ENCODE measurements around the gene RAB36. TPM values are rescaled to one million over a fixed set of nuclear protein-coding genes. Genes with fewer than 3 reads are reported as not detected.
A peak's percentile ranks its signal among the peaks of the same experiment; 100 is the strongest.

The RAB36 gene
- total and polyA plus RNA-seq, 9 of the 15 experiments (the other 6 are each of a cell fraction or from before 2014, with no cell fraction given): 0.04 to 0.50 (median 0.08) TPM; not detected in 3

DNA sequence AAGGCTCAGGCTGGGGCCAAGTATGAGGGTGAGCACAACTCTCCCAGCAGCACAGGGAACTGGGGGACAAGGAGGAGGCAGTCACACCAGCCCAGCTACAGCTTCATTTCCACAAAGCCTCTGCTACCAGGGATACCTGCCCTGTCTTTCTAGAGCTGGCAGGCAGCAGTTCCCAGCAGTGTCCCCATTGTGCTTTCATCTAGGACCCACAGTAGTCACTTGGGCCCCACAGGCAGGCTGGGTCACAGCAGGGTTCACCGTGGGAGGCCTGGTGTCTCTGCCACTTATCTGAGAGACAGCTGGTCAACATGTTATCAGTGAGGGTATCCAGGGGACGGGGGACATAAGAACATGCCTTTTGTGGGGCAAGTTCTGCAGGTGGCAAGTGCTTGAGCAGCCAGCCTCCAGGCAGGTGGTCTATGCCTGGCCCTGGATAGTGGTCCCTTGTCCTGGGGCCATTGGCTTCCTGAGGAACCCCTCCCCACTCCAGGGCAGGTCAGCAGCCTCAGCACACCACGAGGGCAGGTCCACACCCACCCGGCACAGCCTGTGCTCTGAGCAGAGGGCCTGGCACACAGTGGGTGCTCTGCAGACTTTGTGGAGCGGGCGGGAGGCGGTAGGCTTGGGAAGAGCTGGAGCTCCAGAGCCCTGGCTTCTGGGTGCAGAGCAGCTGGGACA, 45.0 kb upstream of the RAB36 start (continued):
- TF ChIP-seq CHCHD3 (CRISPR knock-in tag; IDR thresholded peaks at IDR 0.05): no peak
- TF ChIP-seq ZFP36 (IDR thresholded peaks at IDR 0.05; ENCODE audit: low read depth, low read length, partially characterized antibody): peak; percentile 12
- TF ChIP-seq RBFOX2 (IDR thresholded peaks at IDR 0.05; ENCODE audit: low read depth, low read length): no peak
- TF ChIP-seq, protein P1, sequence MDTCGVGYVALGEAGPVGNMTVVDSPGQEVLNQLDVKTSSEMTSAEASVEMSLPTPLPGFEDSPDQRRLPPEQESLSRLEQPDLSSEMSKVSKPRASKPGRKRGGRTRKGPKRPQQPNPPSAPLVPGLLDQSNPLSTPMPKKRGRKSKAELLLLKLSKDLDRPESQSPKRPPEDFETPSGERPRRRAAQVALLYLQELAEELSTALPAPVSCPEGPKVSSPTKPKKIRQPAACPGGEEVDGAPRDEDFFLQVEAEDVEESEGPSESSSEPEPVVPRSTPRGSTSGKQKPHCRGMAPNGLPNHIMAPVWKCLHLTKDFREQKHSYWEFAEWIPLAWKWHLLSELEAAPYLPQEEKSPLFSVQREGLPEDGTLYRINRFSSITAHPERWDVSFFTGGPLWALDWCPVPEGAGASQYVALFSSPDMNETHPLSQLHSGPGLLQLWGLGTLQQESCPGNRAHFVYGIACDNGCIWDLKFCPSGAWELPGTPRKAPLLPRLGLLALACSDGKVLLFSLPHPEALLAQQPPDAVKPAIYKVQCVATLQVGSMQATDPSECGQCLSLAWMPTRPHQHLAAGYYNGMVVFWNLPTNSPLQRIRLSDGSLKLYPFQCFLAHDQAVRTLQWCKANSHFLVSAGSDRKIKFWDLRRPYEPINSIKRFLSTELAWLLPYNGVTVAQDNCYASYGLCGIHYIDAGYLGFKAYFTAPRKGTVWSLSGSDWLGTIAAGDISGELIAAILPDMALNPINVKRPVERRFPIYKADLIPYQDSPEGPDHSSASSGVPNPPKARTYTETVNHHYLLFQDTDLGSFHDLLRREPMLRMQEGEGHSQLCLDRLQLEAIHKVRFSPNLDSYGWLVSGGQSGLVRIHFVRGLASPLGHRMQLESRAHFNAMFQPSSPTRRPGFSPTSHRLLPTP (IDR thresholded peaks at IDR 0.05; ENCODE audit: borderline replicate concordance, extremely low read depth, insufficient read length): no peak
- no peak for TF ChIP-seq HDAC2 (IDR thresholded peaks at IDR 0.05)
- TF ChIP-seq MYBL2 (IDR thresholded peaks at IDR 0.05; ENCODE audit: low read depth): no peak
- TF ChIP-seq MYBL2 (CRISPR knock-in tag; IDR thresholded peaks at IDR 0.05; ENCODE audit: borderline replicate concordance): no peak
- TF ChIP-seq IRF2 (CRISPR knock-in tag; IDR thresholded peaks at IDR 0.05): no peak
- TF ChIP-seq ILK (tag; IDR thresholded peaks at IDR 0.05; ENCODE audit: borderline replicate concordance, low read depth): no peak
- TF ChIP-seq MEF2D (tag; conservative IDR thresholded peaks at IDR 0.05; ENCODE audit: low read depth): no peak

All from K562 (cell line).